ENCODE data around the gene CTBP2. TPM values are rescaled to one million over a fixed set of nuclear protein-coding genes. Genes with fewer than 3 reads are reported as not detected.

The CTBP2 gene
- total RNA-seq, 4 donors from 2014 or later = 92.4 to 136 (median 125) TPM

DNA sequence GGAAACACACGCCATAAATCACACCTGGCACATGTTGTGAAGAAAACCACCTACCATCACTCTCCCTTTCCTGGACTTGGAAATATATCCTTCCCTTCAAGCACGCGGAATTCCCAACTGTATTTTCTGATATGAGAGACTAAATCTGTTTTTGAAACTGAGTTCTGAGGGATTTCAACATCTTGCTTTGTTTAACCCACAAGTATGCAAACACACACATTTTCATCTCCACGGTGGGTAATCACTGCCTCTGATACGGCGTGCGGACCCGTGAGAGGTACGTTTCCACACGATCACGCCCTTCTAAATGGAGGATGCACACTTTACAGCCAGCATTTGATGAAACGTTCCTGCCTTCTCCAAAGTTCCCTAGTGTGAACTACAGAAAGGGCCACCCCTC, 135.0 kb downstream of the CTBP2 start:
- Histone ChIP-seq H3K27ac (no peak overlapping the region), H3K4me1 (peaks cover 3 to 20% of the 10 kb centered on the region in 2 donors), H3K9me3 (no peaks in the 10 kb centered on the region), H3K4me3 (replicated peaks in 1 of 3) (no peak overlapping the region), H3K36me3 (peaks cover 5 to 9% of the 10 kb centered on the region in 2 donors), H3K27me3 (no peaks in the 10 kb centered on the region)
- DNase-seq = no peak
- intact Hi-C loops (cut with DNase I) = no loop called here
- 61 to 62% methylated on average over 12 of the region's 12 CpGs for WGBS, 2 donors
- TF ChIP-seq, protein P1, sequence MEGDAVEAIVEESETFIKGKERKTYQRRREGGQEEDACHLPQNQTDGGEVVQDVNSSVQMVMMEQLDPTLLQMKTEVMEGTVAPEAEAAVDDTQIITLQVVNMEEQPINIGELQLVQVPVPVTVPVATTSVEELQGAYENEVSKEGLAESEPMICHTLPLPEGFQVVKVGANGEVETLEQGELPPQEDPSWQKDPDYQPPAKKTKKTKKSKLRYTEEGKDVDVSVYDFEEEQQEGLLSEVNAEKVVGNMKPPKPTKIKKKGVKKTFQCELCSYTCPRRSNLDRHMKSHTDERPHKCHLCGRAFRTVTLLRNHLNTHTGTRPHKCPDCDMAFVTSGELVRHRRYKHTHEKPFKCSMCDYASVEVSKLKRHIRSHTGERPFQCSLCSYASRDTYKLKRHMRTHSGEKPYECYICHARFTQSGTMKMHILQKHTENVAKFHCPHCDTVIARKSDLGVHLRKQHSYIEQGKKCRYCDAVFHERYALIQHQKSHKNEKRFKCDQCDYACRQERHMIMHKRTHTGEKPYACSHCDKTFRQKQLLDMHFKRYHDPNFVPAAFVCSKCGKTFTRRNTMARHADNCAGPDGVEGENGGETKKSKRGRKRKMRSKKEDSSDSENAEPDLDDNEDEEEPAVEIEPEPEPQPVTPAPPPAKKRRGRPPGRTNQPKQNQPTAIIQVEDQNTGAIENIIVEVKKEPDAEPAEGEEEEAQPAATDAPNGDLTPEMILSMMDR (IDR thresholded peaks at IDR 0.05) = no peak
- no peak for TF ChIP-seq POLR2A (IDR thresholded peaks at IDR 0.05)

GRCh38 chr10:125024497-125025234, 135.7 kb downstream of the CTBP2 start:
- WGBS, 2 donors = 78 to 85% methylated on average over 16 of the region's 16 CpGs
- H3K4me3 ChIP-seq (replicated peaks in 1 of 3) = no peak overlapping the region
- H3K36me3 ChIP-seq = peaks cover 5 to 9% of the 10 kb centered on the region in 2 donors
- H3K4me1 ChIP-seq = peaks cover 3 to 22% of the 10 kb centered on the region in 2 donors
- DNase-seq = no peak
- H3K27ac ChIP-seq = no peak overlapping the region
- no peaks in the 10 kb centered on the region for H3K27me3 ChIP-seq
- intact Hi-C loops (cut with DNase I) = no loop called here
- H3K9me3 ChIP-seq = no peaks in the 10 kb centered on the region
- TF ChIP-seq, protein P1 (IDR thresholded peaks at IDR 0.05) = no peak
- no peak for TF ChIP-seq POLR2A (IDR thresholded peaks at IDR 0.05)

DNA sequence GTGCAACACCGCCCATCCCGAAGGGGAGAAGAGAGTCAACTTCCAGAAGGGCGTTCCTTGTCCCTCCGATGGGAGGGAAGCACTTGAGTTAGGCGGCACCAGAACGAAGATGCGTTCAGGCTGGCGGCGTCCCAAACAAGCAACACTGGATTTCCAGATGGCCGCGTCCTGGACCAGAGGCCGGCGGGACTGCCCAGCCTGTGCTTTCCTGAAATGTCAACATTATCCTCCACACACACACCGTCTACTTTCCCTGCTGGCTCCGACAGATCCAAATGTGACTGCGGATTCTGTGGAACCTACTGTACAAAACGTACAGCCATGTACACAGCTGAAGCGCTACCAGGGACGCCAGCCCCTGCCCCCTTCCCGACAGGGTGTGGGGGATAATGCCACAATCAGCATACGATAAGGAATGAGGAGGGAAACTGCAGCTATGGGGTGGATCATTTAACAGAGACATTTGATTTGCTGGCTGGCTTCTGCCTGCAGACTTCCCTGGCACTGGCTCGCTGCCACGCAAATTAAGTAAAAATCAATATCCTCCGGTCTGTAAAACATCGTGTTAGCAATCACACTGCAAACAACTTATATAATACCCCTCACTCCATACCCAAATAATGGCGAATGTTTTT, 136.4 kb downstream of the CTBP2 start:
- Histone ChIP-seq H3K36me3 (peaks cover 5 to 9% of the 10 kb centered on the region in 2 donors), H3K27ac (no peak overlapping the region), H3K4me1 (peaks cover 3 to 26% of the 10 kb centered on the region in 2 donors), H3K27me3 (no peaks in the 10 kb centered on the region), H3K9me3 (no peaks in the 10 kb centered on the region), H3K4me3 (replicated peaks in 1 of 3) (no peak overlapping the region)
- no peak for DNase-seq
- intact Hi-C loops (cut with DNase I) = no loop called here
- 71% methylated on average over 26 of the region's 26 CpGs for WGBS, 2 donors
- TF ChIP-seq, protein P1 (IDR thresholded peaks at IDR 0.05) = no peak
- TF ChIP-seq POLR2A (IDR thresholded peaks at IDR 0.05) = no peak

DNA sequence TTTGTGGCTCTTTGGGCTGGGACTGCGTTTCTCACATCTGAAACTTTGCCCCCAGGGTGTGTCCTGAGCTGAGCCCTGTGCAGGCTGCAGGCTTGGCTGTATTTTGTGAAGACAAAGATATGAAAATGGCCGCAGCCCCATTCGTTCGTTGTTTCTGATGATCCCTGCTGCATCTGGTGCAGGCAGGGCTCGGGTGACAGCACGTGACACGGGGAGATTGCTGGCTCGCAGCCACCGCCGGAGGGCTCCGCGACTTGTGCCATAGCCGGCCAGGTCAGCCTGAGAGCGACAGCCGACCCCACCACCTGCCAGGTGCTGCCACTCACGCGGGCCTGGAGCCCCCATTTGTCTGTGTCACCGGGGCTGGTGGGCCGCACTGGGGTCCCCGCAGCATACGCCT, 137.1 kb downstream of the CTBP2 start:
- Histone ChIP-seq H3K4me3 (replicated peaks in 1 of 3) (no peak overlapping the region), H3K27me3 (no peaks in the 10 kb centered on the region), H3K4me1 (peaks cover 3 to 33% of the 10 kb centered on the region in 2 donors), H3K9me3 (no peaks in the 10 kb centered on the region), H3K27ac (no peak overlapping the region), H3K36me3 (peaks cover 5 to 9% of the 10 kb centered on the region in 2 donors)
- intact Hi-C loops (cut with DNase I) = no loop called here
- WGBS, 2 donors = 78 to 95% methylated on average over 17 to 21 of the region's 21 CpGs
- no peak for DNase-seq
- TF ChIP-seq, protein P1 (IDR thresholded peaks at IDR 0.05) = no peak
- no peak for TF ChIP-seq POLR2A (IDR thresholded peaks at IDR 0.05)

- peaks cover 9 to 39% of the 10 kb centered on the region in 2 donors for H3K4me1 ChIP-seq
These were observed 137.7 kb downstream of the CTBP2 start for GRCh38 chr10:125022671-125023070.

More at GRCh38 chr10:125022671-125023070, 137.7 kb downstream of the CTBP2 start:
- intact Hi-C loops (cut with DNase I) = no loop called here
- no peak for DNase-seq
- Histone ChIP-seq H3K36me3 (peaks cover 5 to 9% of the 10 kb centered on the region in 2 donors), H3K9me3 (no peaks in the 10 kb centered on the region), H3K4me3 (replicated peaks in 1 of 3) (no peak overlapping the region), H3K27me3 (no peaks in the 10 kb centered on the region), H3K27ac (no peak overlapping the region)
- no peak for TF ChIP-seq POLR2A (IDR thresholded peaks at IDR 0.05)
- TF ChIP-seq, protein P1 (IDR thresholded peaks at IDR 0.05) = no peak
- 95 to 96% methylated on average over 6 to 8 of the region's 8 CpGs for WGBS, 2 donors

All from thyroid gland (tissue), 4 donors.